Gastrocnemius medialis (tissue), 4 donors: ENCODE data around the gene NAT9.

ENCODE experiments used
- CTCF ChIP-seq, 5 experiments: fragments of 450-650 bp in 3 of 5; fragments of 200-600 bp in 2 of 5; sonication (generic) in 2 of 5; IDR thresholded peaks in 4 of 5; conservative IDR thresholded peaks in 1 of 5; 1 replicate in 4 of 5; 2 replicates in 1 of 5; pipeline ENCODE4 v1.5.1; 2016 to 2019; ENCODE audit warnings: antibody characterized with exemption in 5 of 5, mild to moderate bottlenecking in 3 of 5, moderate library complexity in 3 of 5
- POLR2A ChIP-seq, 2 donors: fragments of 450-650 bp; IDR thresholded peaks; one replicate each; pipeline ENCODE4 v1.6.1; 2017; ENCODE audit warnings: antibody characterized with exemption in 2 of 2, mild to moderate bottlenecking in 2 of 2, moderate library complexity in 2 of 2

- TF ChIP-seq CTCF (IDR thresholded peaks at IDR 0.05 in 4 of 5, conservative IDR thresholded peaks at IDR 0.05 in 1 of 5) (no peak), POLR2A (IDR thresholded peaks at IDR 0.05) (no peak)
Measured at GRCh38 chr17:74738051-74738996, 37.8 kb downstream of the NAT9 start.
